ENCODE measurements around the gene GRM8.

DNA sequence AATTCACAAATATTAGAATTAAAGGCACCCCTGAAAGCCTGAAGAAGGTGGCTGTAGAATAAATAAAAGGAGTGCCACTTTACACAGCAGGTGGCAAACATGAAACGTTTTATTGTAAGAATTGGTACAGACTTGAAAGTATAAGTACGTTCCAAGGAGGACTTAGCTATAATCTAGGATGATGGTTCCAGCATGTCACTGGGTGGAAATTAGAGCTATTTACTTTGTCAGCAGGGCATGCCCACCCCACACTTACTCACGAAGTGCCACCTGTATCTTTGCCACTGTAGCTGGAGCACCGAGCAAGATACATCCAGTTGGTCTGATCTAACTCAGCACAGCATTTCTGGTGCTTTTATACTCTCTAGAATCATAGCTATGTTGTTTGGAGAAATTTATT lies 97.8 kb downstream of the GRM8 start:
- TF ChIP-seq, protein P1, sequence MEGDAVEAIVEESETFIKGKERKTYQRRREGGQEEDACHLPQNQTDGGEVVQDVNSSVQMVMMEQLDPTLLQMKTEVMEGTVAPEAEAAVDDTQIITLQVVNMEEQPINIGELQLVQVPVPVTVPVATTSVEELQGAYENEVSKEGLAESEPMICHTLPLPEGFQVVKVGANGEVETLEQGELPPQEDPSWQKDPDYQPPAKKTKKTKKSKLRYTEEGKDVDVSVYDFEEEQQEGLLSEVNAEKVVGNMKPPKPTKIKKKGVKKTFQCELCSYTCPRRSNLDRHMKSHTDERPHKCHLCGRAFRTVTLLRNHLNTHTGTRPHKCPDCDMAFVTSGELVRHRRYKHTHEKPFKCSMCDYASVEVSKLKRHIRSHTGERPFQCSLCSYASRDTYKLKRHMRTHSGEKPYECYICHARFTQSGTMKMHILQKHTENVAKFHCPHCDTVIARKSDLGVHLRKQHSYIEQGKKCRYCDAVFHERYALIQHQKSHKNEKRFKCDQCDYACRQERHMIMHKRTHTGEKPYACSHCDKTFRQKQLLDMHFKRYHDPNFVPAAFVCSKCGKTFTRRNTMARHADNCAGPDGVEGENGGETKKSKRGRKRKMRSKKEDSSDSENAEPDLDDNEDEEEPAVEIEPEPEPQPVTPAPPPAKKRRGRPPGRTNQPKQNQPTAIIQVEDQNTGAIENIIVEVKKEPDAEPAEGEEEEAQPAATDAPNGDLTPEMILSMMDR (IDR thresholded peaks at IDR 0.05; ENCODE audit: borderline replicate concordance, extremely low read depth, low read length, poor library complexity, severe bottlenecking) = no peak
- no peak for TF ChIP-seq EZH2 (IDR thresholded peaks at IDR 0.05; ENCODE audit: borderline replicate concordance, low read depth, low read length, severe bottlenecking)

All from DND-41 (cell line).